ENCODE data around the gene SIRT1. TPM values are rescaled to one million over a fixed set of nuclear protein-coding genes. Genes with fewer than 3 reads are reported as not detected.

The SIRT1 gene
- 26.1 to 32.9 TPM (median 27.8 TPM) in 5 replicates for total RNA-seq (2022; extraction: Qiagen RNA extraction; ENCODE audit: low read depth)

GRCh38 chr10:67884313-67884841 lies at the start of gene SIRT1:
TSS of gene SIRT1 (plus strand) at chr10:67884656. CDS start at chr10:67884722, 66 bp downstream.

GRCh38 chr10:67837541-67838314 lies 46.7 kb upstream of the SIRT1 start, which contains the start of gene DNAJC12:
TSS of gene DNAJC12 (minus strand) at chr10:67838188. CDS start at chr10:67838011, 177 bp downstream.

Other genes starting within 250 kb of the SIRT1 start
- not detected in 5 replicates for gene CTNNA3, start 188.5 kb upstream of the SIRT1 start, total RNA-seq (2022; extraction: Qiagen RNA extraction; ENCODE audit: low read depth)
- 55.6 to 76.9 TPM (median 63.3 TPM) in 5 replicates for gene DNAJC12, start 46.5 kb upstream of the SIRT1 start, total RNA-seq (2022; extraction: Qiagen RNA extraction; ENCODE audit: low read depth)
- 48.1 to 81.0 TPM (median 63.8 TPM) in 5 replicates for gene HERC4, start 190.6 kb downstream of the SIRT1 start, total RNA-seq (2022; extraction: Qiagen RNA extraction; ENCODE audit: low read depth)
- 2.5 to 4.2 TPM (median 2.8 TPM) in 5 replicates for gene MYPN, start 224.8 kb downstream of the SIRT1 start, total RNA-seq (2022; extraction: Qiagen RNA extraction; ENCODE audit: low read depth)

Data from A549 treated with DMSO at 1 μM for 4 hours (cell line).